HEK293 (cell line): ENCODE data around the gene PIK3AP1.

Experiments
- CTCF ChIA-PET: fragments of 350-600 bp; formaldehyde crosslinking; extraction: SDS; loops from one replicate; lab custom pipeline; 2021; ENCODE audit warnings: antibody characterized with exemption; lab: Yijun Ruan, JAX
- POLR2A ChIA-PET: fragments of 300-600 bp; formaldehyde crosslinking; extraction: SDS; loops from one replicate; lab custom pipeline; 2020; ENCODE audit warnings: antibody characterized with exemption, inconsistent platforms; lab: Yijun Ruan, JAX
- H3K27ac ChIP-seq: fragments of 200-500 bp; sonication (Bioruptor generic); 2 replicates; pipeline ENCODE4 v1.5.1; 2014; ENCODE audit warnings: low read depth, low read length, control low read depth, inconsistent platforms; ENCODE audit errors: extremely low read depth
- H3K36me3 ChIP-seq, 2 experiments: fragments of 200-500 bp in 1 of 2; sonication (Bioruptor generic) in 1 of 2; 1 replicate in 1 of 2; 2 replicates in 1 of 2; pipeline ENCODE4 v1.5.1; 2014 to 2017; ENCODE audit warnings: inconsistent platforms in 2 of 2, low read length in 2 of 2; ENCODE audit not compliant: control insufficient read depth in 2 of 2, insufficient read depth in 1 of 2
- H3K4me1 ChIP-seq: fragments of 200-500 bp; sonication (Bioruptor generic); 2 replicates; pipeline ENCODE4 v1.5.1; 2014; ENCODE audit warnings: mild to moderate bottlenecking, low read length, inconsistent platforms; ENCODE audit not compliant: control insufficient read depth, insufficient read depth
- H3K4me3 ChIP-seq: 2 replicates; pipeline ENCODE4 v1.5.1; 2011; ENCODE audit warnings: low read depth, mild to moderate bottlenecking, control low read depth, low read length, moderate library complexity
- H3K9me3 ChIP-seq: fragments of 200-500 bp; sonication (Bioruptor generic); 2 replicates; pipeline ENCODE4 v1.5.1; 2014; ENCODE audit warnings: low read depth, low read length, inconsistent platforms; ENCODE audit not compliant: control insufficient read depth, insufficient read depth
- GLIS1 ChIP-seq: fragments of 450-650 bp; formaldehyde crosslinking; IDR thresholded peaks from 2 replicates; pipeline ENCODE4 v1.5.1; 2016; ENCODE audit warnings: missing biosample characterization, missing genetic modification characterization
- HIC1 ChIP-seq: fragments of 450-650 bp; formaldehyde crosslinking; IDR thresholded peaks from 2 replicates; pipeline ENCODE4 v1.5.1; 2016; ENCODE audit warnings: missing biosample characterization, missing genetic modification characterization
- SP2 ChIP-seq: fragments of 450-650 bp; formaldehyde crosslinking; IDR thresholded peaks from 2 replicates; pipeline ENCODE4 v1.5.1; 2016; ENCODE audit warnings: missing biosample characterization, missing genetic modification characterization
- ZBTB17 ChIP-seq: fragments of 450-650 bp; formaldehyde crosslinking; IDR thresholded peaks from 2 replicates; pipeline ENCODE4 v1.5.1; 2016; ENCODE audit warnings: missing biosample characterization, missing genetic modification characterization
- ZBTB48 ChIP-seq: fragments of 450-650 bp; formaldehyde crosslinking; IDR thresholded peaks from 2 replicates; pipeline ENCODE4 v1.5.1; 2016; ENCODE audit warnings: missing biosample characterization, missing genetic modification characterization
- ZBTB7A ChIP-seq: fragments of 450-650 bp; formaldehyde crosslinking; IDR thresholded peaks from 2 replicates; pipeline ENCODE4 v1.5.1; 2016; ENCODE audit warnings: low read depth, missing biosample characterization, missing genetic modification characterization
- ZEB2 ChIP-seq: fragments of 450-650 bp; formaldehyde crosslinking; IDR thresholded peaks from 2 replicates; pipeline ENCODE4 v1.5.1; 2016; ENCODE audit warnings: missing biosample characterization, missing genetic modification characterization
- ZFP41 ChIP-seq: fragments of 450-650 bp; formaldehyde crosslinking; IDR thresholded peaks from 2 replicates; pipeline ENCODE4 v1.5.1; 2016; ENCODE audit warnings: missing biosample characterization, missing genetic modification characterization, borderline replicate concordance
- ZNF138 ChIP-seq: fragments of 450-650 bp; formaldehyde crosslinking; IDR thresholded peaks from 2 replicates; pipeline ENCODE4 v1.5.1; 2016; ENCODE audit warnings: missing biosample characterization, missing genetic modification characterization, borderline replicate concordance
- ZNF146 ChIP-seq: fragments of 450-650 bp; formaldehyde crosslinking; IDR thresholded peaks from 2 replicates; pipeline ENCODE4 v1.5.1; 2016; ENCODE audit warnings: missing biosample characterization, missing genetic modification characterization
- ZNF174 ChIP-seq: fragments of 450-650 bp; formaldehyde crosslinking; IDR thresholded peaks from 2 replicates; pipeline ENCODE4 v1.5.0; 2017; ENCODE audit warnings: missing biosample characterization, mild to moderate bottlenecking, missing genetic modification characterization
- ZNF37A ChIP-seq: fragments of 450-650 bp; IDR thresholded peaks from 2 replicates; pipeline ENCODE4 v1.5.1; 2018; ENCODE audit warnings: missing biosample characterization, missing genetic modification characterization
- ZNF416 ChIP-seq: fragments of 450-650 bp; formaldehyde crosslinking; IDR thresholded peaks from 2 replicates; pipeline ENCODE4 v1.5.1; 2016; ENCODE audit warnings: missing biosample characterization, missing genetic modification characterization
- ZNF585B ChIP-seq: fragments of 450-650 bp; formaldehyde crosslinking; IDR thresholded peaks from 2 replicates; pipeline ENCODE4 v1.5.1; 2016; ENCODE audit warnings: missing biosample characterization, missing genetic modification characterization
- ZNF626 ChIP-seq: fragments of 450-650 bp; sonication (Bioruptor Pico); formaldehyde crosslinking; IDR thresholded peaks from 2 replicates; pipeline ENCODE4 v1.5.1; 2018; ENCODE audit warnings: missing biosample characterization, missing genetic modification characterization, inconsistent platforms
- ZNF670 ChIP-seq: fragments of 450-650 bp; formaldehyde crosslinking; IDR thresholded peaks from 2 replicates; pipeline ENCODE4 v1.5.1; 2016; ENCODE audit warnings: missing biosample characterization, missing genetic modification characterization, low read depth
- ZNF76 ChIP-seq: fragments of 450-650 bp; formaldehyde crosslinking; IDR thresholded peaks from 2 replicates; pipeline ENCODE4; 2016; ENCODE audit warnings: low read depth, missing biosample characterization, missing genetic modification characterization, borderline replicate concordance
- ZNF768 ChIP-seq: fragments of 450-650 bp; formaldehyde crosslinking; IDR thresholded peaks from 2 replicates; pipeline ENCODE4 v1.5.1; 2018; ENCODE audit warnings: missing biosample characterization, mild to moderate bottlenecking, missing genetic modification characterization
- ZSCAN16 ChIP-seq: fragments of 450-650 bp; formaldehyde crosslinking; IDR thresholded peaks from 2 replicates; pipeline ENCODE4 v1.5.1; 2016; ENCODE audit warnings: missing biosample characterization, missing genetic modification characterization
- ZSCAN18 ChIP-seq: fragments of 450-650 bp; formaldehyde crosslinking; IDR thresholded peaks from 2 replicates; pipeline ENCODE4 v1.5.1; 2016; ENCODE audit warnings: missing biosample characterization, missing genetic modification characterization
- TF ChIP-seq, protein P1 (sequence below): fragments of 450-650 bp; formaldehyde crosslinking; IDR thresholded peaks from 2 replicates; pipeline ENCODE4 v1.5.1; 2016; ENCODE audit warnings: missing biosample characterization, missing genetic modification characterization
- TF ChIP-seq, protein P2 (sequence below): fragments of 450-650 bp; formaldehyde crosslinking; IDR thresholded peaks from 2 replicates; pipeline ENCODE4 v1.5.1; 2016; ENCODE audit warnings: missing biosample characterization, missing genetic modification characterization
- TF ChIP-seq, protein P3 (sequence below): fragments of 450-650 bp; formaldehyde crosslinking; IDR thresholded peaks from 2 replicates; pipeline ENCODE4 v1.5.1; 2016; ENCODE audit warnings: missing biosample characterization, missing genetic modification characterization

The PIK3AP1 gene

DNA sequence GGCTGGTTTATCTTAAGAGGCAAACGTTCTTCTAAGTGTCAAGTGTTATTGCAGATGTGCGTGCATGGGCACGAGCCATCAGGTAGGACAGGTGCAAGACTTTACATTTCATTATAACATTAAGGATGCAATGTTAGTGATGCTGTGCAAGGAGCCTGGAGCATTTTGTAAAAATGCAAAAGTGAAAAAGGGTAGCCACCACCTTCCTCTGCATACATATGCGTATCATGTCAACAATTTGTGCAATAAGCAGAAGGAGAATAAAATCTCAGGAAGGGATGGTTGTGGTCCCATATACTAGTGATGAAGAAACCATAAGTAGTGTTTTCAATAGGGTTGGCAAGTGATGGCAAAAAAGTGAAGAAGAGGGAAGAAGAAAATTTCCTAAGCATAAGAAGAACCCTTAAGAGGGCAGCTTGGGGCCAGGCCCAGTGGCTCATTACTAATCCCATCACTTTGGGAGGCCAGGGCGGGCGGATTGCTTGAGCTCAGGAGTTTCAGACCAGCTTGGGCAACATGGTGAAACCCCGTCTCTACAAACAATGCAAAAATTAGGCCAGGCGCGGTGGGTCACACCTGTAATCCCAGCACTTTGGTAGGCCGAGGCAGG, 7.5 kb downstream of the PIK3AP1 start (continued):
- TF ChIP-seq, protein P1, sequence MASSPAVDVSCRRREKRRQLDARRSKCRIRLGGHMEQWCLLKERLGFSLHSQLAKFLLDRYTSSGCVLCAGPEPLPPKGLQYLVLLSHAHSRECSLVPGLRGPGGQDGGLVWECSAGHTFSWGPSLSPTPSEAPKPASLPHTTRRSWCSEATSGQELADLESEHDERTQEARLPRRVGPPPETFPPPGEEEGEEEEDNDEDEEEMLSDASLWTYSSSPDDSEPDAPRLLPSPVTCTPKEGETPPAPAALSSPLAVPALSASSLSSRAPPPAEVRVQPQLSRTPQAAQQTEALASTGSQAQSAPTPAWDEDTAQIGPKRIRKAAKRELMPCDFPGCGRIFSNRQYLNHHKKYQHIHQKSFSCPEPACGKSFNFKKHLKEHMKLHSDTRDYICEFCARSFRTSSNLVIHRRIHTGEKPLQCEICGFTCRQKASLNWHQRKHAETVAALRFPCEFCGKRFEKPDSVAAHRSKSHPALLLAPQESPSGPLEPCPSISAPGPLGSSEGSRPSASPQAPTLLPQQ (tag by site-specific recombination), result no peak
- TF ChIP-seq ZSCAN18 (tag by site-specific recombination) (no peak), ZNF626 (tag by site-specific recombination) (no peak), ZBTB17 (tag by site-specific recombination) (no peak), ZBTB7A (no peak), ZFP41 (tag by site-specific recombination) (no peak), GLIS1 (tag by site-specific recombination) (no peak)

- Histone ChIP-seq H3K9me3 (no peaks in the 10 kb centered on the region), H3K4me3 (no peak overlapping the region), H3K4me1 (no peaks in the 10 kb centered on the region), H3K36me3 (no peaks in the 10 kb centered on the region), H3K27ac (no peak overlapping the region)
- no peak for TF ChIP-seq ZNF585B (tag by site-specific recombination)
- no peak for TF ChIP-seq ZNF76
- TF ChIP-seq HIC1 (tag by site-specific recombination), result no peak
- TF ChIP-seq ZNF174 (tag by site-specific recombination), result no peak
- TF ChIP-seq ZNF670 (tag by site-specific recombination), result no peak
- TF ChIP-seq SP2 (tag by site-specific recombination), result no peak
- no peak for TF ChIP-seq ZEB2 (tag by site-specific recombination)
- TF ChIP-seq ZNF138 (tag by site-specific recombination), result no peak
- TF ChIP-seq, protein P2, sequence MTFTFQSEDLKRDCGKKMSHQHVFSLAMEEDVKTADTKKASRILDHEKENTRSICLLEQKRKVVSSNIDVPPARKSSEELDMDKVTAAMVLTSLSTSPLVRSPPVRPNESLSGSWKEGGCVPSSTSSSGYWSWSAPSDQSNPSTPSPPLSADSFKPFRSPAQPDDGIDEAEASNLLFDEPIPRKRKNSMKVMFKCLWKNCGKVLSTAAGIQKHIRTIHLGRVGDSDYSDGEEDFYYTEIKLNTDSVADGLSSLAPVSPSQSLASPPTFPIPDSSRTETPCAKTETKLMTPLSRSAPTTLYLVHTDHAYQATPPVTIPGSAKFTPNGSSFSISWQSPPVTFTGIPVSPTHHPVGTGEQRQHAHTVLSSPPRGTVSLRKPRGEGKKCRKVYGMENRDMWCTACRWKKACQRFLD, result no peak
- TF ChIP-seq ZNF416 (tag by site-specific recombination), result no peak
- no peak for TF ChIP-seq ZSCAN16 (tag by site-specific recombination)
- TF ChIP-seq ZNF768 (tag by site-specific recombination), result no peak
- TF ChIP-seq ZNF37A (tag by site-specific recombination), result no peak
- TF ChIP-seq, protein P3, sequence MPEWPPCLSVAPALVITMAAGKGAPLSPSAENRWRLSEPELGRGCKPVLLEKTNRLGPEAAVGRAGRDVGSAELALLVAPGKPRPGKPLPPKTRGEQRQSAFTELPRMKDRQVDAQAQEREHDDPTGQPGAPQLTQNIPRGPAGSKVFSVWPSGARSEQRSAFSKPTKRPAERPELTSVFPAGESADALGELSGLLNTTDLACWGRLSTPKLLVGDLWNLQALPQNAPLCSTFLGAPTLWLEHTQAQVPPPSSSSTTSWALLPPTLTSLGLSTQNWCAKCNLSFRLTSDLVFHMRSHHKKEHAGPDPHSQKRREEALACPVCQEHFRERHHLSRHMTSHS (tag by site-specific recombination), result no peak
- no peak for TF ChIP-seq ZSCAN18 (tag by site-specific recombination)
- TF ChIP-seq ZBTB48, result no peak
- no peak for TF ChIP-seq ZNF146 (tag by site-specific recombination)
- ChIA-PET POLR2A (no interaction called here), CTCF (interaction anchor here (1.0 to 1.2 kb wide), 2 partner anchors 9 to 68 kb away, joined by 3 to 6 read pairs; partner anchors contain the start of gene PIK3AP1)
Observed at GRCh38 chr10:96711048-96711728, 9.1 kb downstream of the PIK3AP1 start.
